Gastrocnemius medialis (tissue), 4 donors: Measurements from ENCODE around the gene MACROD2.

Source experiments
- CTCF ChIP-seq, 5 experiments: fragments of 450-650 bp in 3 of 5; fragments of 200-600 bp in 2 of 5; sonication (generic) in 2 of 5; IDR thresholded peaks in 4 of 5; conservative IDR thresholded peaks in 1 of 5; 1 replicate in 4 of 5; 2 replicates in 1 of 5; pipeline ENCODE4 v1.5.1; 2016 to 2019; ENCODE audit warnings: antibody characterized with exemption in 5 of 5, mild to moderate bottlenecking in 3 of 5, moderate library complexity in 3 of 5
- POLR2A ChIP-seq, 2 donors: fragments of 450-650 bp; IDR thresholded peaks; one replicate each; pipeline ENCODE4 v1.6.1; 2017; ENCODE audit warnings: antibody characterized with exemption in 2 of 2, mild to moderate bottlenecking in 2 of 2, moderate library complexity in 2 of 2

- TF ChIP-seq CTCF (IDR thresholded peaks at IDR 0.05 in 4 of 5, conservative IDR thresholded peaks at IDR 0.05 in 1 of 5) (no peak), POLR2A (IDR thresholded peaks at IDR 0.05) (no peak)
Observed at GRCh38 chr20:15811951-15812350, 1816.6 kb downstream of the MACROD2 start.
